PC-3 (cell line): ENCODE measurements around the gene AGGF1. TPM values are rescaled to one million over a fixed set of nuclear protein-coding genes. Genes with fewer than 3 reads are reported as not detected.

ENCODE experiments used
- ATAC-seq: fragments of 200-7000 bp; cut with Tn5 transposase; 2 replicates; pipeline ENCODE4 v1.9.1; 2020; ENCODE audit warnings: mild to moderate bottlenecking, moderate library complexity
- BruUV-seq: library from RNA; stranded (reverse); fragments of 400-500 nt; replicated peaks from 2 replicates; lab custom pipeline; 2021; lab: Mats Ljungman, UMichigan
- CTCF ChIA-PET: fragments of 300-600 bp; sonication (Branson Sonifier 250); formaldehyde crosslinking; loops from one replicate; lab custom pipeline; 2022; ENCODE audit warnings: antibody characterized with exemption; lab: Charles Lee
- POLR2A ChIA-PET: fragments of 300-600 bp; sonication (Branson Sonifier 250); formaldehyde crosslinking; loops from one replicate; lab custom pipeline; 2022; ENCODE audit warnings: antibody characterized with exemption; ENCODE audit not compliant: unreplicated experiment; lab: Charles Lee
- DNase-seq: peaks from one replicate; pipeline ENCODE4 v3.0.0-alpha.2; 2015
- H2AFZ ChIP-seq: fragments of 300-600 bp; sonication (generic); 2 replicates; pipeline ENCODE4 v1.6.0; 2016; ENCODE audit warnings: antibody characterized with exemption, low read length
- H3F3A ChIP-seq: fragments of 300-600 bp; sonication (generic); one replicate; pipeline ENCODE4 v1.6.0; 2017; ENCODE audit warnings: antibody characterized with exemption, low read length, control low read depth, mild to moderate bottlenecking; ENCODE audit not compliant: unreplicated experiment
- H3K27ac ChIP-seq: fragments of 300-600 bp; sonication (generic); 2 replicates; pipeline ENCODE4 v1.5.1; 2016; ENCODE audit warnings: mild to moderate bottlenecking, low read length
- H3K27me3 ChIP-seq: fragments of 300-600 bp; sonication (generic); 2 replicates; pipeline ENCODE4 v1.6.1; 2016; ENCODE audit warnings: low read length, mixed read lengths
- H3K36me3 ChIP-seq: fragments of 300-600 bp; sonication (generic); 2 replicates; pipeline ENCODE4 v1.6.1; 2016; ENCODE audit warnings: low read depth, mixed run types, low read length, mixed read lengths
- H3K4me1 ChIP-seq: fragments of 300-600 bp; sonication (generic); 2 replicates; pipeline ENCODE4 v1.5.1; 2016; ENCODE audit warnings: low read length; ENCODE audit not compliant: insufficient read depth
- H3K4me2 ChIP-seq: fragments of 300-600 bp; sonication (generic); 2 replicates; pipeline ENCODE4 v1.6.0; 2016; ENCODE audit warnings: low read length
- H3K4me3 ChIP-seq: fragments of 300-600 bp; sonication (generic); 2 replicates; pipeline ENCODE4 v1.5.1; 2016; ENCODE audit warnings: mild to moderate bottlenecking, low read length, mixed read lengths
- H3K79me2 ChIP-seq: fragments of 300-600 bp; sonication (generic); 2 replicates; pipeline ENCODE4 v1.6.1; 2017; ENCODE audit warnings: low read length, mixed read lengths
- H3K9ac ChIP-seq: fragments of 300-600 bp; sonication (generic); 2 replicates; pipeline ENCODE4 v1.6.0; 2016; ENCODE audit warnings: mild to moderate bottlenecking, low read length
- H3K9me2 ChIP-seq: fragments of 300-600 bp; sonication (generic); replicated peaks from 2 replicates; pipeline ENCODE4 v1.6.1; 2016; ENCODE audit warnings: mixed run types, low read length, mixed read lengths
- H3K9me3 ChIP-seq: fragments of 300-600 bp; sonication (generic); 2 replicates; pipeline ENCODE4 v1.6.1; 2016; ENCODE audit warnings: low read length, mixed read lengths
- H4K20me1 ChIP-seq: fragments of 300-600 bp; sonication (generic); 2 replicates; pipeline ENCODE4 v1.6.1; 2016; ENCODE audit warnings: low read length, mixed read lengths
- EZH2 ChIP-seq: fragments of 300-600 bp; sonication (generic); IDR thresholded peaks from one replicate; pipeline ENCODE4 v1.6.1; 2017; ENCODE audit warnings: antibody characterized with exemption, mild to moderate bottlenecking, low read length; ENCODE audit not compliant: unreplicated experiment
- EZH2phosphoT487 ChIP-seq: fragments of 300-600 bp; sonication (generic); IDR thresholded peaks from 2 replicates; pipeline ENCODE4 v1.6.1; 2018; ENCODE audit warnings: mild to moderate bottlenecking, antibody characterized with exemption, low read length, borderline replicate concordance
- intact Hi-C: fragments of 100-400 bp; cut with micrococcal nuclease; formaldehyde crosslinking; loops from 2 replicates; pipeline ENCODE4 v1.9.0; 2023
- total RNA-seq: library from RNA; depleted of rRNA; stranded (reverse); fragments of >200 nt; gene quantifications from 2 replicates; pipeline ENCODE4 v1.2.3, GENCODE V29; 2014
- TF ChIP-seq, protein P1 (sequence below): fragments of 300-600 bp; sonication (generic); conservative IDR thresholded peaks from 2 replicates; pipeline ENCODE4 v1.5.1; 2017; ENCODE audit warnings: antibody characterized with exemption, low read depth, mild to moderate bottlenecking, low read length

The AGGF1 gene
- total RNA-seq, 1 experiment from 2014 or later = 14.4 TPM

DNA sequence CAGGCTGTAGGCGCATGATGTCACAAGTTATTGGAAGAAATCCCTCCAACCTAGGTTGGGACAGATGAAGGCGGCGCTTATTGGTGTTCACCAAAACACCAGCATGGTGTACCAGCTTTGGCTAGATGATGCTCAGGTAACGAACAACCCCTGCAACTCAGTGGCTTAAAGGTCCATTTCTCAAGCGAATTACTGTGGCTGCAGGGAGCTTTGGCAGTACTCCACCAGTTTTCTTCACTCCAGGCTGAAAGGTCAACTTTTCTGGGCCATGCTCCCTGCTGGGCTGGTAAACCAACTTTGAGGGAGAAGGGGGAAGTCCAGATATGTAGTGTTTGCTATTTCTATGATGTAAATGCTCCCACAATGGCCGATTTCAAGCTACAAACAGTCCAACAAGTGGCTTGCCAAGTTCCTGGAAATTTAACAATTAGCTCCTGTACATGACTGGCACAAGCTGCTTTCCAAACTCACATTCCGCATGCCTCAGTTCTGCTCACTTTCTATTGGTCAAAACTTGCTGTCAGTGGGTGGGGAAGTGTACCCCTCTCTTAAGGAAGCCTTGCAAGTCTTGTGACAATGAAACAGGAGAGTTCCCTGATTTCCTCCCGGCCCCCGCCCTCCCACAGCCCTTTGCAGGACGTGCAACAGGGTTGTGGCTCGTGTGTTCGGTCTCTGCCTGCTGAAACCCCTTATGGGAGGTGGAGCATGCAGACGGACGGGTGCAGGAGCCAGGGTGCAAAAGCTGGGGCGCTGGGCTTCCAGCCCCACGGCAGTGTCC is 57.5 kb downstream of the AGGF1 start:
- H3K9ac ChIP-seq = peak overlapping the region; percentile 87
- H3K4me2 ChIP-seq = peak overlapping the region; percentile 95
- H3K27ac ChIP-seq = peak overlapping the region; percentile 77; the same call in 1 of the 2 replicates
- ATAC-seq = peak; percentile 50
- H3K36me3 ChIP-seq = no peaks in the 10 kb centered on the region
- ChIA-PET POLR2A (no interaction called here), CTCF (no interaction called here)
- no peaks in the 10 kb centered on the region for H3K9me2 ChIP-seq
- H3K4me3 ChIP-seq = peak overlapping the region; percentile 93
- H3K27me3 ChIP-seq = no peaks in the 10 kb centered on the region
- H3F3A ChIP-seq = no peaks in the 10 kb centered on the region
- no peaks in the 10 kb centered on the region for H4K20me1 ChIP-seq
- TSS peak; percentile 63 for BruUV-seq
- H2AFZ ChIP-seq = peak overlapping the region; percentile 98
- peaks cover 24% of the 10 kb centered on the region for H3K4me1 ChIP-seq
- intact Hi-C loops = loop anchor here (5.0 kb wide), 2 partner anchors 55 to 405 kb away; partner anchors contain the start of genes AGGF1 and WDR41
- H3K79me2 ChIP-seq = no peaks in the 10 kb centered on the region; the same call in 1 of the 2 replicates
- DNase-seq = no peak
- TF ChIP-seq, protein P1, sequence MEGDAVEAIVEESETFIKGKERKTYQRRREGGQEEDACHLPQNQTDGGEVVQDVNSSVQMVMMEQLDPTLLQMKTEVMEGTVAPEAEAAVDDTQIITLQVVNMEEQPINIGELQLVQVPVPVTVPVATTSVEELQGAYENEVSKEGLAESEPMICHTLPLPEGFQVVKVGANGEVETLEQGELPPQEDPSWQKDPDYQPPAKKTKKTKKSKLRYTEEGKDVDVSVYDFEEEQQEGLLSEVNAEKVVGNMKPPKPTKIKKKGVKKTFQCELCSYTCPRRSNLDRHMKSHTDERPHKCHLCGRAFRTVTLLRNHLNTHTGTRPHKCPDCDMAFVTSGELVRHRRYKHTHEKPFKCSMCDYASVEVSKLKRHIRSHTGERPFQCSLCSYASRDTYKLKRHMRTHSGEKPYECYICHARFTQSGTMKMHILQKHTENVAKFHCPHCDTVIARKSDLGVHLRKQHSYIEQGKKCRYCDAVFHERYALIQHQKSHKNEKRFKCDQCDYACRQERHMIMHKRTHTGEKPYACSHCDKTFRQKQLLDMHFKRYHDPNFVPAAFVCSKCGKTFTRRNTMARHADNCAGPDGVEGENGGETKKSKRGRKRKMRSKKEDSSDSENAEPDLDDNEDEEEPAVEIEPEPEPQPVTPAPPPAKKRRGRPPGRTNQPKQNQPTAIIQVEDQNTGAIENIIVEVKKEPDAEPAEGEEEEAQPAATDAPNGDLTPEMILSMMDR = no peak
- TF ChIP-seq EZH2phosphoT487 (no peak), EZH2 (no peak)
- no peaks in the 10 kb centered on the region for H3K9me3 ChIP-seq

DNA sequence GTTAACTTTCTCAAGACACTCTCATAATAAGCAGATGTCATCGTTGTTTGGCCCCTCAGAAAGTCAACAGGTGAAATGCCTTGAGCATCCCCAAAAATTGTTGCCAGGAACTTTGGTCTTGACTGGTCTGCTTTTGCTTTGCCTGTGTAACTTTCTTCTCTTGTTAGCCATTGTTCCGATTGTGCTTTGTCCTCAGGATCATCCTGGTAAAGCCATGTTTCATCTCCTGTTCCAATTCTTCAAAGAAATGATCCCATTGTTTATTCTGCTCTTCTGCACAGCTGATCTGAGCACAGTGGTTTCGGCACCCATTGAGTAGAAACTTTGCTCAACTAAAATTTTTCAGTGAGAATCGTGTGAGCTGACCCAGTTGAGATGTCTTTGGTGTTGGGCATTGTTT is 65.0 kb downstream of the AGGF1 start:
- no peaks in the 10 kb centered on the region for H3F3A ChIP-seq
- H3K4me2 ChIP-seq = no peak overlapping the region
- CTCF ChIA-PET = no interaction called here
- no peaks in the 10 kb centered on the region for H3K27me3 ChIP-seq
- no peak for DNase-seq
- H3K4me1 ChIP-seq = no peaks in the 10 kb centered on the region
- POLR2A ChIA-PET = no interaction called here
- H3K79me2 ChIP-seq = no peaks in the 10 kb centered on the region
- no peak overlapping the region for H2AFZ ChIP-seq
- TF ChIP-seq, protein P1 = no peak
- TF ChIP-seq EZH2phosphoT487 (no peak), EZH2 (no peak)
- H4K20me1 ChIP-seq = no peaks in the 10 kb centered on the region
- ATAC-seq = no peak
- BruUV-seq = no TSS peak
- H3K36me3 ChIP-seq = no peaks in the 10 kb centered on the region
- no peak overlapping the region for H3K27ac ChIP-seq
- intact Hi-C loops = no loop called here
- no peak overlapping the region for H3K9ac ChIP-seq
- H3K9me2 ChIP-seq = no peaks in the 10 kb centered on the region
- H3K9me3 ChIP-seq = no peaks in the 10 kb centered on the region
- no peak overlapping the region for H3K4me3 ChIP-seq

DNA sequence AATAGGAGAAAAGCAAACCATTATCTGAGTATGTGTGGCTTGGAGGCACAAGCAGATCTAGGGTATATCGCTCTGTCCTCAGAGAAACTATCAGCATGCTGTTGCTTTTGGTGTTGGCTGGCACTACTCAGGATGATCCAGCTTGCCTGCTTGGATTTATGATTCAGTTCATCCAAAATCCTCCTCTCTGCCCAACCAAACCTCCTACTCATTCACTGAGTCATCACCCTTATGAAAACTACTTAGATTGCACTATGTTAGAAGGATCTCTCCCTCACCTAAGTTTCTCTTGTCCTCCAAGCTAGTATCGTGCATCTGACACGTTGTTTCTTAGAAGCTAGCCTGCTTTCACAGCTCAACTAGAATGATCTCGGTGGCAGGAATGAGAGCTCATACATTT is 71.1 kb downstream of the AGGF1 start:
- BruUV-seq = no TSS peak
- POLR2A ChIA-PET = no interaction called here
- Histone ChIP-seq H4K20me1 (no peaks in the 10 kb centered on the region), H3K4me1 (peaks cover 10% of the 10 kb centered on the region), H3K36me3 (no peaks in the 10 kb centered on the region), H3K9ac (no peak overlapping the region), H2AFZ (peak overlapping the region; percentile 22; the same call in 1 of the 2 replicates), H3K4me2 (peak overlapping the region; percentile 44), H3K9me3 (no peaks in the 10 kb centered on the region), H3K79me2 (no peaks in the 10 kb centered on the region), H3K27ac (no peak overlapping the region), H3F3A (no peaks in the 10 kb centered on the region), H3K4me3 (no peak overlapping the region), H3K9me2 (no peaks in the 10 kb centered on the region), H3K27me3 (no peaks in the 10 kb centered on the region)
- TF ChIP-seq, protein P1 = no peak
- no peak for TF ChIP-seq EZH2
- TF ChIP-seq EZH2phosphoT487 = no peak
- ATAC-seq (peak; percentile 96), DNase-seq (peak; percentile 69)
- CTCF ChIA-PET = no interaction called here
- intact Hi-C loops = no loop called here
